H4 (cell line): ENCODE measurements around the gene SYF2. TPM values are rescaled to one million over a fixed set of nuclear protein-coding genes. Genes with fewer than 3 reads are reported as not detected.
"Not testable (repeated sequence)": the region's sequence is repeated elsewhere in the genome, so short reads cannot be mapped to it uniquely, and the experiment has no call there.

ENCODE experiments used
- DNase-seq: peaks from one replicate; pipeline ENCODE4 v3.0.0-alpha.2; 2015; ENCODE audit warnings: low spot score
- total RNA-seq: library from RNA; depleted of rRNA; stranded (reverse); fragments of >200 nt; shearing (Covaris generic); gene quantifications from 2 replicates; pipeline ENCODE4 v1.2.3, GENCODE V29; 2014

Gene SYF2
- total RNA-seq, 1 experiment from 2014 or later: 45.7 TPM

GRCh38 chr1:25246600-25247023, 14.3 kb upstream of the SYF2 start:
- DNase-seq: no peak

- DNase-seq: no peak
Measured at GRCh38 chr1:25245809-25246599, 13.7 kb upstream of the SYF2 start.

DNA sequence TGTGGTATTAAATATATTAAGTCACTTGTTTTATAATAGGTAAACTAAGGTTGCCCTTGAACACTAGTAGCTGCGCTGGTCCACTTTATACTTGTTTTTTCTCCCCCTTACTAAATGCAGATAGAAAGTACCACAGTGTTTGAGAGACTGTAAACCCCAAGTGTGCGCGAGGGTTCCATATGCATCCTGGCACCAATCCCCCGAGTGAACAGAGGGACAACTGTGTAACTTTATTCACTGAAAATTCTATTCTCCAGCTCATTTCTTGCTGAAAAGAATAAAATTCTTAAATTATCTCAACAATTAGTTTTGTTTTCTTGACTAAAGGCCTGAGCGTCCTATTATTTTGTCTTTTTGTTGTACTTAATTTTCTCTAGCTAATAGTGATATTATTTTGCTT, 13.1 kb upstream of the SYF2 start:
- no peak for DNase-seq

DNA sequence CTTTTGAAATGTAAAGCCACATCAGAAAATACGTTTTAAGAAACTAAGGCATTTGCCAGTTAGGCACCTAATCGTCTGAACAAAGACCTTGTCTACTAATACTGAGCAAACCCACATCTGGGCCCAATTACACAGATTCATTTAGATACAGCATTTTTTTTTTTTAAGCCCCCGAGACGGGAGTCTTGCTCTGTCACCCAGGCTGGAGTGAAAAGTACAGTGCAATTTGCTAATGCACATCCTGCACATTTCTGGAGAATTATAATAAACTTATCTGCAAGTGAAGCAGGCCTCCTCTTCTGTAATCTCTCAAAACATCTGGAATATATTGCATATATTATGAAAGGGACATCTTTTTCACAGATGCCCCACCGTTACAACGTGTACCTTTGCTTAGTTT, 11.6 kb upstream of the SYF2 start:
- DNase-seq: no peak

GRCh38 chr1:25239681-25240541, 7.6 kb upstream of the SYF2 start:
- DNase-seq: peak; percentile 87

DNA sequence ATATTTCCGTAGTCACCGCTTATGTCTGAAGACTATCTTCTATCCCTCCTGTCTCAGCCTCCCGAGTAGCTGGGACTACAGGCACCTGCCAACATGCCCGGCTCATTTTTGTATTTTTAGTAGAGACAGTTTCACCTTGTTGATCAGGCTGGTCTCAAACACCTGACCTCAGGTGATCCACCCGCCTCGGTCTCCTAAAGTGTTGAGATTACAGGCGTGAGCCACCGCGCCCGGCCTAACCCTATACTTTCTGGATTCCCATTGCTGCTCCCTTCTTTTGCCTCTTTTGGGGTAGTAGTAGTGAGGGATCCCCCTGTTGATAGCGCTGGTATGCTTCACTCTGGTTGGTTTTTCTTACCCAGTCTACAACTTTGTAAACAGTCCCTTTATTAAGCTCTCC, 5.7 kb upstream of the SYF2 start:
- DNase-seq: no peak

DNA sequence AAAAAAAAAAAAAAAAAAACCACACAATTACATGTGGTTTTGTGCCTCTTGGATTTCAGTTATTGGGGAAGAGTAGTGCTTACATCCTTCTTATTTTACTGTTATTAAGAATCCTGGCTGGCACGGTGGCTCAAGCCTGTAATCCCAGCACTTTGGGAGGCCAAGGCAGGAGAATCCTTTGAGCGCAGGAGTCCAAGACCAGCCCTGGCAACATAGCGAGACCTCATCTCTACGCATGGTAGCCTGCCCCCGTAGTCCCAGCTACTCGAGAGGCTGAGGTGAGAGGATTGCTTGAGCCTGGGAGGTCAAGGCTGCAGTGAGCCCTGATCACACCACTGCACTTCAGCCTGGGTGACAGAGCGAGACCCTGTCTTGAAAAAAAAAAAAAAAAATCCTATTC, 4.0 kb upstream of the SYF2 start:
- not testable (repeated sequence) for DNase-seq

DNA sequence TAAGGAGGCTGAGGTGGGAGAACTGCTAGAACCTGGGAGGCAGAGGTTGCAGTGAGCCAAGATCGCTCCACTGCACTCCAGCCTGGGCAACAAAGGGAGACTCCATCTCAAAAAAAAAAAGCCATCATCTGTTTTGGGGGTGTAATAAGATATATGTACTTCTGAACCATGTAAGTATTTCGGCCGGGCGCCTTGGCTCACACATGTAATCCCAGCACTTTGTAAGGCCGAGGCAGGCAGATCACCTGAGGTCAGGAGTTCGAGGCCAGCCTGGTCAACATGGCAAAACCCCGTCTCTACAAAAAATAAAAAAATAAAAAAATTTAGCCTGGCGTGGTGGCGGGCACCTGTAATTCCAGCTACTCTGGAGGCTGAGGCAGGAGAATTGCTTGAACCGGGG, 3.1 kb upstream of the SYF2 start:
- not testable (repeated sequence) for DNase-seq

GRCh38 chr1:25232866-25233784, 823 bp upstream of the SYF2 start:
- DNase-seq: peak; percentile 79

GRCh38 chr1:25223471-25223870, 8.8 kb downstream of the SYF2 start:
- DNase-seq: no peak

GRCh38 chr1:25222606-25223005, 9.7 kb downstream of the SYF2 start:
- DNase-seq: no peak

GRCh38 chr1:25220666-25221065, 11.6 kb downstream of the SYF2 start:
- DNase-seq: no peak

GRCh38 chr1:25219661-25220251, 12.5 kb downstream of the SYF2 start:
- DNase-seq: no peak

GRCh38 chr1:25217598-25218232, 14.6 kb downstream of the SYF2 start:
- no peak for DNase-seq

DNA sequence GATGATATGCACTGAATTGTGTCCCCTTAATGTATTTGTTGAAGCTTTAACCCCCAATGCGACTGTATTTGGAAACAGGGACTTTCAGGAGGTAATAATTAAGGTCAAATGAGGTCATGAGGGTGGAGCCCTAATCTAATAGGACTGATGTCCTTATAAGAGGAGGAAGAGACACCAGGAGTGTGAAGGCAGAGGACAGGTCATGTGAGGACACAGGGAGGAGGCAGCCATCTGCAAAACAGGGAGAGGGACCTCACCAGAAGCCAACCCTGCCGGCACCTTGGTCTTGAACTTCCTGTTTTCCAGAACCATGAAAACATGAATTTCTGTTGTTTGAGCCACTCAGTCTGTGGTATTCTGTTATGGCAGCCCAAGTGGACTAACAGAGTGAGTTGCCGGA, 15.3 kb downstream of the SYF2 start:
- DNase-seq: no peak

DNA sequence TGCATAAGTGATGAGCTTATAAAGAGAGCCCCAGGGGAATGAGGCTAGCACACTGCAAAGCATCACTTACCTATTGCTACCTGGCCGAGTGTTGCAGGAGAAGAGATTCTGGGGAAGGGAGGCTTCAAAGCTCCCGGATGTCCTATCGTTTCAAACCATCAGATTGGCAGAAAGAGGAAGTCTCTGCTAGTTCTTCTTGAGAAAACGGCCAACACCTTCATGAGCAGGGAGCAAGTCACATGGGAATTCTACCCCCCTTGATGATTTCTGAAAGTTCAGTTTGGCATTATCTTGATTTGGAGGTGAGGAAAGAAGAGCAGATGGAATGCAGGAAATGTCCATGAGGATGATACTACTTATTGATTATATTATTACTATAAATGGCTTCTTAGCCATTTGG, 16.2 kb downstream of the SYF2 start:
- no peak for DNase-seq

DNA sequence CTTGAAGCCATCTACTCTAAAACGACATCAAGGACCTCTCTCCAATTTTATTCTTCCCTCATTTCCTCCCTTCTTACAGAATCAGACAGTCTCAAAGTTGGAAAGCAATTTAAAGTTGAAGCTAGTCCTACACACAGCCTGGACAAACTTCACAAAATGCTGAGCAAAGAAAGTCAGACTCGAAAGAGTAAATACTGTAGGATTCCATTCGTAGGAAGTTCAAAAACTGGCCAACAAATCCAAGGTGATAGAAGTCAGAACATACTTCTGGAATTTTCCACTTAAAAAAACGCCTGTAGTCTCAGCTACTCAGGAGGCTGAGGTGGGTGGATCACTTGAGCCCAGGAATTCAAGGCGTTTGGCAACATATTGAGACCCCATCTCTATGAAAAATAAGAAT, 19.6 kb downstream of the SYF2 start:
- no peak for DNase-seq

DNA sequence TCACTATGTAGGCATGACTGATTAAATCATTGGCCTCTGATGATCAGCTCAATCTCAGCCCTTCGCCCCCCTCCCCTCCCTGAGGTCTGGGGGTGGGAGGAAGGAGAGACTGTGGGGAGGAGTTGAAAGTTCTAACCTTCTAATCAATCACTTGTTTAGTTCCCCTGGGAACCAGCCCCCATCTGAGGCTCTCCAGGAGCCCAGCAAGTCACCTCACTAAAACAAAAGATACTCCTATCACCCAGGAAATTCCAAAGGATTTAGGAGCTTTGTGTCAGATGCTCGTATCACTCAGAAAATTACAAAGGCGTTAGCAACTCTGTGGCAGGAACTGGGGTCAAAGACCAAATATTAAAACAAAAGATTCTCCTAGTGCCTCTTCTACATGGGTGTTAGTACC, 21.6 kb downstream of the SYF2 start:
- no peak for DNase-seq

DNA sequence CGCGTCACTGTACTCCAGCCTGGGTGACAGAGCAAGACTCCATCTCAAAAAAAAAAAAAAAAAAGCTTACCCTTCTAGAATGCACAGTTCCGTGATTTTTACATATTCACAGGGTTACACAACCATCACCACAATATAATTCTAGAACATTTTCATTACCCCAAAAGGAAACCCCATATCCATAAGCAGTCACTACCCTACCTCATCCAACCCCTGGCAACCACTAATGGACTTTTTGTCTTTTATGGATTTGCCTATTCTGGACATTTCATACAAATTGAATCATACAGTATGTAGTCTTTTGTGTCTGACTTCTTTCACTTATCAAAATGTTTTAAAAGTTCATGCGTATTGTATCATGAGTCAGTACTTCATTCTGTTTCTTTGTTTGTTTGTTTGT, 22.8 kb downstream of the SYF2 start:
- DNase-seq: no peak

GRCh38 chr1:25208561-25209222, 23.6 kb downstream of the SYF2 start:
- DNase-seq: no peak

DNA sequence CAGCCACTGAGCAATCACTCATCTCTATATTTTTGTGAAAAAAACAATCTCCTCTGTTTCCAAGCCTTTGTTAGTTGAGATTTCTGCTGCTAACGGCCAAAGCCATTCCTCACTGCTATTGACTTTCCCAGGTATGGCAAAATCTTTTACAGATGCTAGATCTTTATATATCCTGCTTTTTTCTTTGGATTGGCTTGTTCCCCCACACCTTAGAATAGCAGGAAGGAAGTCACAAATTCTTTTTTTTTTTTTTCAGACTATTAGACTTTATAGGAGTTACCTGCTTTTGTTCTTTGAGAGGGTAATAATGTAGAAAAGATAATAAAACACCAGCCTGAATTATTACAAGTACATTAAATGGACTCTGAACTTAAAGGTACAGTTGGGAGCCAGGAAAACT, 24.2 kb downstream of the SYF2 start:
- DNase-seq: no peak
